ENCODE data around the gene COL27A1. TPM values are rescaled to one million over a fixed set of nuclear protein-coding genes. Genes with fewer than 3 reads are reported as not detected.

The COL27A1 gene
- total RNA-seq, 1 donor from 2014 or later, result 61.4 TPM

GRCh38 chr9:114206221-114206789 lies 51.0 kb downstream of the COL27A1 start:
- no peak for DNase-seq (ENCODE audit: low spot score)
- Mint-ChIP-seq H3K9me3 (ENCODE audit: unreplicated experiment) (no peaks in the 10 kb centered on the region), H3K36me3 (ENCODE audit: low read depth, unreplicated experiment) (peaks cover 43% of the 10 kb centered on the region), H3K4me3 (ENCODE audit: unreplicated experiment) (no peak overlapping the region), H3K27ac (ENCODE audit: unreplicated experiment) (no peak overlapping the region), H3K27me3 (ENCODE audit: unreplicated experiment) (peaks cover 9% of the 10 kb centered on the region), H3K4me1 (ENCODE audit: unreplicated experiment) (peaks cover 4% of the 10 kb centered on the region)
- no peak for TF ChIP-seq CTCF (IDR thresholded peaks at IDR 0.05; ENCODE audit: unreplicated experiment)

GRCh38 chr9:114207034-114207810 lies 51.9 kb downstream of the COL27A1 start:
- H3K9me3 Mint-ChIP-seq (ENCODE audit: unreplicated experiment), result no peaks in the 10 kb centered on the region
- DNase-seq (ENCODE audit: low spot score), result no peak
- H3K4me3 Mint-ChIP-seq (ENCODE audit: unreplicated experiment), result no peak overlapping the region
- peaks cover 45% of the 10 kb centered on the region for H3K36me3 Mint-ChIP-seq (ENCODE audit: low read depth, unreplicated experiment)
- H3K4me1 Mint-ChIP-seq (ENCODE audit: unreplicated experiment), result peaks cover 4% of the 10 kb centered on the region
- no peak for TF ChIP-seq CTCF (IDR thresholded peaks at IDR 0.05; ENCODE audit: unreplicated experiment)
- H3K27ac Mint-ChIP-seq (ENCODE audit: unreplicated experiment), result no peak overlapping the region
- H3K27me3 Mint-ChIP-seq (ENCODE audit: unreplicated experiment), result peaks cover 11% of the 10 kb centered on the region

GRCh38 chr9:114207845-114208244 lies 52.5 kb downstream of the COL27A1 start:
- H3K4me3 Mint-ChIP-seq (ENCODE audit: unreplicated experiment), result no peak overlapping the region
- TF ChIP-seq CTCF (IDR thresholded peaks at IDR 0.05; ENCODE audit: unreplicated experiment), result no peak
- H3K27me3 Mint-ChIP-seq (ENCODE audit: unreplicated experiment), result peaks cover 11% of the 10 kb centered on the region
- no peak for DNase-seq (ENCODE audit: low spot score)
- H3K27ac Mint-ChIP-seq (ENCODE audit: unreplicated experiment), result no peak overlapping the region
- H3K9me3 Mint-ChIP-seq (ENCODE audit: unreplicated experiment), result no peaks in the 10 kb centered on the region
- peaks cover 4% of the 10 kb centered on the region for H3K4me1 Mint-ChIP-seq (ENCODE audit: unreplicated experiment)
- peaks cover 45% of the 10 kb centered on the region for H3K36me3 Mint-ChIP-seq (ENCODE audit: low read depth, unreplicated experiment)

GRCh38 chr9:114209151-114209550 lies 53.8 kb downstream of the COL27A1 start:
- no peak for DNase-seq (ENCODE audit: low spot score)
- peaks cover 11% of the 10 kb centered on the region for H3K27me3 Mint-ChIP-seq (ENCODE audit: unreplicated experiment)
- TF ChIP-seq CTCF (IDR thresholded peaks at IDR 0.05; ENCODE audit: unreplicated experiment), result no peak
- H3K27ac Mint-ChIP-seq (ENCODE audit: unreplicated experiment), result no peak overlapping the region
- H3K4me3 Mint-ChIP-seq (ENCODE audit: unreplicated experiment), result no peak overlapping the region
- peaks cover 4% of the 10 kb centered on the region for H3K4me1 Mint-ChIP-seq (ENCODE audit: unreplicated experiment)
- no peaks in the 10 kb centered on the region for H3K9me3 Mint-ChIP-seq (ENCODE audit: unreplicated experiment)
- peaks cover 47% of the 10 kb centered on the region for H3K36me3 Mint-ChIP-seq (ENCODE audit: low read depth, unreplicated experiment)

DNA sequence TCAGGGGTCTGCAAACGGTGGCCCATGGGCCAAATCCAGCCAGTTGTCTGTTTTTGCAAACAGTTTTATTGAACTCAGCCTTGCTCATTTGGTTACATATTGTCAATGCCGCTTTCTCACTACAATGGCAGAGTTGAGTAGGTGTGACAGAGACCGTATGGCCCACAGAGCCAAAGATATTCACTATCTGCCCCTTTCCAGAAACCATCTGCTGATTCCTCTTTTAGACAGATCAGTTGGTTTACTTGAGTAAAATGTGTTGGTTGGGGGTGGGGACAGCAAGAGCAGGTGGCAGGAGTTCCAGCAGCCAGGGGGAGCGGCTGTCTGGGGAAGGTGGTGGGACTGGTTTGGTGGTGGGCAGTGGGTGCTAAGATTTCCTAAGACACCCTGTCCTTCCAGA lies 54.8 kb downstream of the COL27A1 start:
- Mint-ChIP-seq H3K4me1 (ENCODE audit: unreplicated experiment) (peaks cover 4% of the 10 kb centered on the region), H3K4me3 (ENCODE audit: unreplicated experiment) (no peak overlapping the region), H3K27ac (ENCODE audit: unreplicated experiment) (no peak overlapping the region), H3K9me3 (ENCODE audit: unreplicated experiment) (no peaks in the 10 kb centered on the region), H3K27me3 (ENCODE audit: unreplicated experiment) (peaks cover 11% of the 10 kb centered on the region), H3K36me3 (ENCODE audit: low read depth, unreplicated experiment) (peaks cover 45% of the 10 kb centered on the region)
- no peak for DNase-seq (ENCODE audit: low spot score)
- TF ChIP-seq CTCF (IDR thresholded peaks at IDR 0.05; ENCODE audit: unreplicated experiment), result no peak

All from endothelial cell (in vitro differentiated cells).